Immature natural killer cell (primary cell): Measurements from ENCODE around the gene ATG101. TPM values are rescaled to one million over a fixed set of nuclear protein-coding genes. Genes with fewer than 3 reads are reported as not detected.

Source experiments
- DNase-seq, 3 donors: peaks; one replicate each; pipeline ENCODE4 v3.0.0; 2022; ENCODE audit warnings: mixed read lengths in 1 of 3
- H3K27ac Mint-ChIP-seq, 6 donors: one replicate each; pipeline ENCODE4 v1.8.0; 2020; ENCODE audit warnings: mixed read lengths in 6 of 6, mild to moderate bottlenecking in 5 of 6, inconsistent platforms in 4 of 6, moderate library complexity in 3 of 6
- H3K27me3 Mint-ChIP-seq, 3 donors: one replicate each; pipeline ENCODE4 v1.8.0; 2020 to 2021; ENCODE audit warnings: low read depth in 3 of 3, mild to moderate bottlenecking in 3 of 3, mixed read lengths in 3 of 3, moderate library complexity in 3 of 3, inconsistent platforms in 1 of 3
- H3K36me3 Mint-ChIP-seq, 3 donors: one replicate each; pipeline ENCODE4 v1.8.0; 2020; ENCODE audit warnings: mixed read lengths in 3 of 3, inconsistent platforms in 2 of 3, mild to moderate bottlenecking in 2 of 3
- H3K4me1 Mint-ChIP-seq, 2 donors: one replicate each; pipeline ENCODE4 v1.8.0; 2020; ENCODE audit warnings: inconsistent platforms in 2 of 2, mild to moderate bottlenecking in 2 of 2, mixed read lengths in 2 of 2, moderate library complexity in 1 of 2
- H3K4me3 Mint-ChIP-seq, 5 donors: one replicate each; pipeline ENCODE4 v1.8.0; 2020; ENCODE audit warnings: mild to moderate bottlenecking in 5 of 5, mixed read lengths in 5 of 5, inconsistent platforms in 3 of 5, moderate library complexity in 3 of 5
- H3K9me3 Mint-ChIP-seq, 6 donors: one replicate each; pipeline ENCODE4 v1.8.0; 2020; ENCODE audit warnings: mild to moderate bottlenecking in 6 of 6, mixed read lengths in 6 of 6, inconsistent platforms in 4 of 6, moderate library complexity in 3 of 6
- polyA plus RNA-seq, 3 donors: library from polyadenylated mRNA; unstranded; fragments of 300-500 nt; fragmentation: Illumina TruSeq; gene quantifications; one replicate each; pipeline ENCODE4 v1.2.3, GENCODE V29; 2021

ATG101 gene
- polyA plus RNA-seq, 3 donors from 2014 or later: 25.8 to 50.8 (median 32.2) TPM

GRCh38 chr12:52033446-52034140 lies 36.2 kb upstream of the ATG101 start:
- H3K27ac Mint-ChIP-seq: peak overlapping the region; percentile 78 to 94 (median 88)
- H3K27me3 Mint-ChIP-seq: peaks cover 5 to 24% (median 11%) of the 10 kb centered on the region in 3 donors
- H3K4me3 Mint-ChIP-seq: peak overlapping the region; percentile 73 to 84 (median 76)
- H3K36me3 Mint-ChIP-seq: no peaks in the 10 kb centered on the region
- H3K9me3 Mint-ChIP-seq: no peaks in the 10 kb centered on the region
- no peak for DNase-seq
- peaks cover 23 to 30% of the 10 kb centered on the region in 2 donors for H3K4me1 Mint-ChIP-seq

- peak overlapping the region in 5 of 6 donors; percentile 65 to 94 (median 85) for H3K27ac Mint-ChIP-seq
Measured at GRCh38 chr12:52035190-52035589, 34.6 kb upstream of the ATG101 start.

GRCh38 chr12:52035926-52036325 lies 33.9 kb upstream of the ATG101 start:
- H3K4me1 Mint-ChIP-seq: peaks cover 23 to 35% of the 10 kb centered on the region in 2 donors

More at GRCh38 chr12:52035190-52035589, 34.6 kb upstream of the ATG101 start:
- peaks cover 23 to 35% of the 10 kb centered on the region in 2 donors for H3K4me1 Mint-ChIP-seq
- peak overlapping the region in 1 of 5 donors; percentile 28 for H3K4me3 Mint-ChIP-seq
- H3K27me3 Mint-ChIP-seq: peaks cover 7 to 23% (median 10%) of the 10 kb centered on the region in 3 donors
- no peak for DNase-seq
- H3K36me3 Mint-ChIP-seq: no peaks in the 10 kb centered on the region
- no peaks in the 10 kb centered on the region for H3K9me3 Mint-ChIP-seq

GRCh38 chr12:52036587-52037171 lies 33.1 kb upstream of the ATG101 start:
- Mint-ChIP-seq H3K27me3 (peaks cover 7 to 23% (median 10%) of the 10 kb centered on the region in 3 donors), H3K9me3 (no peaks in the 10 kb centered on the region), H3K4me3 (peak overlapping the region in 4 of 5 donors; percentile 17 to 73 (median 63)), H3K36me3 (no peaks in the 10 kb centered on the region), H3K4me1 (peaks cover 25 to 38% of the 10 kb centered on the region in 2 donors), H3K27ac (peak overlapping the region in 5 of 6 donors; percentile 67 to 94 (median 87))
- DNase-seq: peak; percentile 85 to 87 (median 86)

More at GRCh38 chr12:52035926-52036325, 33.9 kb upstream of the ATG101 start:
- Mint-ChIP-seq H3K9me3 (no peaks in the 10 kb centered on the region), H3K27ac (peak overlapping the region; percentile 17 to 94 (median 86)), H3K36me3 (no peaks in the 10 kb centered on the region), H3K27me3 (peaks cover 7 to 23% (median 10%) of the 10 kb centered on the region in 3 donors), H3K4me3 (peak overlapping the region; percentile 28 to 69 (median 57))
- DNase-seq: no peak

- Mint-ChIP-seq H3K36me3 (no peaks in the 10 kb centered on the region), H3K27me3 (peaks cover 7 to 23% (median 10%) of the 10 kb centered on the region in 3 donors), H3K4me1 (peaks cover 31 to 38% of the 10 kb centered on the region in 2 donors), H3K27ac (peak overlapping the region in 4 of 6 donors; percentile 31 to 94 (median 63)), H3K4me3 (peak overlapping the region in 3 of 5 donors; percentile 18 to 62 (median 24)), H3K9me3 (no peaks in the 10 kb centered on the region)
- DNase-seq: no peak
Measured at GRCh38 chr12:52037248-52037861, 32.4 kb upstream of the ATG101 start.

- Mint-ChIP-seq H3K4me1 (peaks cover 24 to 34% of the 10 kb centered on the region in 2 donors), H3K27me3 (peaks cover 5 to 16% (median 5%) of the 10 kb centered on the region in 3 donors), H3K9me3 (no peaks in the 10 kb centered on the region), H3K27ac (peak overlapping the region in 5 of 6 donors; percentile 73 to 94 (median 93)), H3K36me3 (no peaks in the 10 kb centered on the region), H3K4me3 (peak overlapping the region; percentile 53 to 75 (median 60))
- no peak for DNase-seq
Measured at GRCh38 chr12:52038447-52038846, 31.3 kb upstream of the ATG101 start.

GRCh38 chr12:52041035-52041434 lies 28.7 kb upstream of the ATG101 start:
- H3K27ac Mint-ChIP-seq: peak overlapping the region in 2 of 6 donors; percentile 46 to 78
- DNase-seq: no peak
- peaks cover 14 to 24% of the 10 kb centered on the region in 2 donors for H3K4me1 Mint-ChIP-seq
- H3K36me3 Mint-ChIP-seq: no peaks in the 10 kb centered on the region
- peaks cover 2 to 11% (median 5%) of the 10 kb centered on the region in 3 donors for H3K27me3 Mint-ChIP-seq
- no peaks in the 10 kb centered on the region for H3K9me3 Mint-ChIP-seq
- no peak overlapping the region for H3K4me3 Mint-ChIP-seq

GRCh38 chr12:52041695-52042123 lies 28.1 kb upstream of the ATG101 start:
- H3K36me3 Mint-ChIP-seq: no peaks in the 10 kb centered on the region
- H3K27ac Mint-ChIP-seq: peak overlapping the region in 4 of 6 donors; percentile 31 to 86 (median 70)
- peak overlapping the region in 2 of 5 donors; percentile 11 to 42 for H3K4me3 Mint-ChIP-seq
- peak; percentile 39 to 61 (median 53) for DNase-seq
- peaks cover 14 to 24% of the 10 kb centered on the region in 2 donors for H3K4me1 Mint-ChIP-seq
- H3K9me3 Mint-ChIP-seq: no peaks in the 10 kb centered on the region
- H3K27me3 Mint-ChIP-seq: peaks cover 2 to 7% (median 5%) of the 10 kb centered on the region in 3 donors

- no peaks in the 10 kb centered on the region for H3K9me3 Mint-ChIP-seq
- H3K4me3 Mint-ChIP-seq: no peak overlapping the region
- DNase-seq: no peak
- no peaks in the 10 kb centered on the region for H3K36me3 Mint-ChIP-seq
- H3K27me3 Mint-ChIP-seq: peaks cover 2 to 5% (median 5%) of the 10 kb centered on the region in 3 donors
- H3K4me1 Mint-ChIP-seq: peaks cover 14 to 24% of the 10 kb centered on the region in 2 donors
- peak overlapping the region in 1 of 6 donors; percentile 60 for H3K27ac Mint-ChIP-seq
Measured at GRCh38 chr12:52042706-52043385, 26.9 kb upstream of the ATG101 start.

GRCh38 chr12:52043386-52044212 lies 26.2 kb upstream of the ATG101 start:
- DNase-seq: no peak
- H3K4me1 Mint-ChIP-seq: peaks cover 11 to 19% of the 10 kb centered on the region in 2 donors
- H3K27me3 Mint-ChIP-seq: peaks cover 0 to 2% (median 1%) of the 10 kb centered on the region in 3 donors
- peak overlapping the region in 1 of 6 donors; percentile 16 for H3K27ac Mint-ChIP-seq
- no peaks in the 10 kb centered on the region for H3K36me3 Mint-ChIP-seq
- no peak overlapping the region for H3K4me3 Mint-ChIP-seq
- no peaks in the 10 kb centered on the region for H3K9me3 Mint-ChIP-seq

- peaks cover 1 to 5% (median 4%) of the 10 kb centered on the region in 3 donors for H3K27me3 Mint-ChIP-seq
- H3K9me3 Mint-ChIP-seq: no peaks in the 10 kb centered on the region
- H3K4me3 Mint-ChIP-seq: no peak overlapping the region
- DNase-seq: no peak
- H3K4me1 Mint-ChIP-seq: peaks cover 14 to 20% of the 10 kb centered on the region in 2 donors
- H3K36me3 Mint-ChIP-seq: no peaks in the 10 kb centered on the region
- H3K27ac Mint-ChIP-seq: no peak overlapping the region
Measured at GRCh38 chr12:52044292-52044983, 25.3 kb upstream of the ATG101 start.

GRCh38 chr12:52045794-52046199 lies 24.0 kb upstream of the ATG101 start:
- no peaks in the 10 kb centered on the region for H3K36me3 Mint-ChIP-seq
- H3K4me1 Mint-ChIP-seq: peaks cover 27 to 31% of the 10 kb centered on the region in 2 donors
- peak overlapping the region in 2 of 6 donors; percentile 30 to 39 for H3K27ac Mint-ChIP-seq
- no peak overlapping the region for H3K4me3 Mint-ChIP-seq
- H3K27me3 Mint-ChIP-seq: peaks cover 6 to 10% (median 7%) of the 10 kb centered on the region in 3 donors
- DNase-seq: peak in 1 of 3 donors; percentile 19
- no peaks in the 10 kb centered on the region for H3K9me3 Mint-ChIP-seq
